GM21825 (cell line): ENCODE data around the gene LINGO1.

ENCODE experiments used
- ATAC-seq: cut with Tn5 transposase; IDR thresholded peaks from one replicate; pipeline ENCODE4 v1.9.1; 2021; ENCODE audit warnings: mild to moderate bottlenecking, moderate library complexity; ENCODE audit not compliant: unreplicated experiment

The LINGO1 gene

GRCh38 chr15:77657634-77658238 lies 25.0 kb upstream of the LINGO1 start:
- no peak for ATAC-seq

- no peak for ATAC-seq
Observed at GRCh38 chr15:77656294-77656693, 23.6 kb upstream of the LINGO1 start.

- ATAC-seq = no peak
Observed at GRCh38 chr15:77654975-77655374, 22.3 kb upstream of the LINGO1 start.

- ATAC-seq = no peak
Observed at GRCh38 chr15:77653832-77654480, 21.2 kb upstream of the LINGO1 start.

- ATAC-seq = no peak
Observed at GRCh38 chr15:77650265-77650664, 17.6 kb upstream of the LINGO1 start.

- ATAC-seq = no peak
Observed at GRCh38 chr15:77649610-77650009, 16.9 kb upstream of the LINGO1 start.

GRCh38 chr15:77649017-77649416 lies 16.3 kb upstream of the LINGO1 start:
- no peak for ATAC-seq

GRCh38 chr15:77647961-77648360 lies 15.2 kb upstream of the LINGO1 start:
- no peak for ATAC-seq

- no peak for ATAC-seq
Observed at GRCh38 chr15:77646104-77646694, 13.5 kb upstream of the LINGO1 start.

GRCh38 chr15:77645602-77646001 lies 12.9 kb upstream of the LINGO1 start:
- ATAC-seq = no peak

GRCh38 chr15:77644543-77645247 lies 12.0 kb upstream of the LINGO1 start:
- ATAC-seq = no peak

GRCh38 chr15:77643764-77644163 lies 11.1 kb upstream of the LINGO1 start:
- no peak for ATAC-seq

- ATAC-seq = no peak
Observed at GRCh38 chr15:77642793-77643430, 10.2 kb upstream of the LINGO1 start.

GRCh38 chr15:77641999-77642398 lies 9.3 kb upstream of the LINGO1 start:
- ATAC-seq = no peak

GRCh38 chr15:77640615-77641014 lies 7.9 kb upstream of the LINGO1 start:
- no peak for ATAC-seq

GRCh38 chr15:77639431-77639830 lies 6.7 kb upstream of the LINGO1 start:
- no peak for ATAC-seq

- no peak for ATAC-seq
Observed at GRCh38 chr15:77637851-77638692, 5.4 kb upstream of the LINGO1 start.

- no peak for ATAC-seq
Observed at GRCh38 chr15:77636209-77636608, 3.5 kb upstream of the LINGO1 start.

GRCh38 chr15:77634266-77634962 lies 1.7 kb upstream of the LINGO1 start:
- no peak for ATAC-seq

- ATAC-seq = no peak
Observed at GRCh38 chr15:77633913-77634265, 1.2 kb upstream of the LINGO1 start.
